ENCODE data around the gene PSD. TPM values are rescaled to one million over a fixed set of nuclear protein-coding genes. Genes with fewer than 3 reads are reported as not detected.
A peak's percentile ranks its signal among the peaks of the same experiment; 100 is the strongest.

The PSD gene
- total and polyA plus RNA-seq, 10 of the 15 experiments (the other 5 are each of a cell fraction or from before 2014, with no cell fraction given) = 0.11 to 2.0 (median 0.49) TPM; not detected in 2

- intact Hi-C loops (cut with micrococcal nuclease; ENCODE audit: unreplicated experiment) = loop anchor here (2.0 kb wide), 2 partner anchors 18 to 52 kb away; partner anchors contain the start of genes ACTR1A, CUEDC2 and SUFU
- H3K9ac ChIP-seq (ENCODE audit: control insufficient read depth, insufficient read depth, low read length) = peak overlapping the region; percentile 90
- no peak for FAIRE-seq
- POLR2A ChIA-PET = interaction anchor here (0.5 to 6.1 kb wide), 24 partner anchors 9 to 399 kb away, joined by 3 to 69 read pairs (median 5); partner anchors contain the start of genes ACTR1A, CUEDC2, FBXL15 and GBF1
- H3K27me3 ChIP-seq (replicated peaks in 1 of 2; ENCODE audit: control insufficient read depth in 2 of 2, insufficient read depth in 2 of 2, low read length in 1 of 2) = no peaks in the 10 kb centered on the region
- under 1% methylated on average over 99 of the region's 104 CpGs for WGBS (ENCODE audit: insufficient coverage, insufficient replicate concordance, low lambda C conversion rate, missing lambda C conversion rate)
- peak overlapping the region; percentile 95 for H3K4me2 ChIP-seq (ENCODE audit: control insufficient read depth, insufficient read depth)
- H3K4me3 ChIP-seq = peak overlapping the region; percentile 99
- H3K9me3 ChIP-seq (replicated peaks; ENCODE audit: control insufficient read depth, insufficient read depth, low read length) = no peaks in the 10 kb centered on the region
- no peaks in the 10 kb centered on the region for H4K20me1 ChIP-seq (ENCODE audit: control insufficient read depth, insufficient read depth)
- no TSS peak for BruUV-seq (replicated peaks)
- peak overlapping the region; percentile 88 for H3K27ac ChIP-seq (ENCODE audit: control insufficient read depth, insufficient read depth)
- in situ Hi-C loops (cut with MboI) = no loop called here
- SMC1A ChIA-PET (ENCODE audit: uncharacterized antibody, unreplicated experiment) = interaction anchor here (1.0 to 3.4 kb wide), 8 partner anchors 10 to 97 kb away, joined by 3 to 23 read pairs (median 6); partner anchors contain the start of genes ACTR1A, CUEDC2 and NFKB2
- peaks cover 21% of the 10 kb centered on the region for H3K79me2 ChIP-seq (ENCODE audit: control insufficient read depth, insufficient read depth, low read length)
- RAD21 ChIA-PET (ENCODE audit: unreplicated experiment) = interaction anchor here (0.7 to 3.7 kb wide), 16 partner anchors 8 to 862 kb away, joined by 3 to 20 read pairs (median 5); partner anchors contain the start of genes ACTR1A, CUEDC2, DPCD and FBXL15
- no peaks in the 10 kb centered on the region; a peak in 1 of 4 replicates for H3K36me3 ChIP-seq (ENCODE audit: control insufficient read depth in 2 of 2, insufficient read depth in 2 of 2, low read length in 1 of 2)
- peak overlapping the region; percentile 85 for H2AFZ ChIP-seq (ENCODE audit: control insufficient read depth, low read depth, low read length)
- H3K4me1 ChIP-seq (ENCODE audit: control insufficient read depth, insufficient read depth, low read length) = peaks cover 18% of the 10 kb centered on the region
- CTCF ChIA-PET = interaction anchor here (0.6 to 4.0 kb wide), 18 partner anchors 11 to 221 kb away, joined by 3 to 21 read pairs (median 4); partner anchors contain the start of genes ACTR1A, CUEDC2 and FBXL15
- peak; percentile 56 for DNase-seq (ENCODE audit: low read depth, low spot score)
- peak; percentile 88 for ATAC-seq
- TF ChIP-seq RELA (IDR thresholded peaks at IDR 0.05; ENCODE audit: borderline replicate concordance, partially characterized antibody) (peak; percentile 40), MAX (IDR thresholded peaks at IDR 0.05; ENCODE audit: low read depth, low read length) (peak; percentile 84), JUNB (IDR thresholded peaks at IDR 0.05) (no peak), MYC (IDR thresholded peaks at IDR 0.05; ENCODE audit: insufficient read depth, insufficient read length, insufficient replicate concordance, low read length, severe bottlenecking) (peak; percentile 92), TCF3 (IDR thresholded peaks at IDR 0.05; ENCODE audit: borderline replicate concordance, insufficient read depth, low read depth, low read length) (peak; percentile 11; the same call in 1 of the 2 replicates), EGR1 (IDR thresholded peaks at IDR 0.05; ENCODE audit: borderline replicate concordance in 1 of 2, low read depth in 2 of 2, low read length in 2 of 2) (peak; percentile 73 to 78), TAF1 (IDR thresholded peaks at IDR 0.05; ENCODE audit: borderline replicate concordance, low read depth, low read length) (peak; percentile 72; the same call in 1 of the 2 replicates), LARP7 (IDR thresholded peaks at IDR 0.05) (peak; percentile 92), ZNF217 (IDR thresholded peaks at IDR 0.05) (0 out of 2 replicates have a peak, but pooled peaks have one; percentile 70), NR2F1 (conservative IDR thresholded peaks at IDR 0.05) (peak; percentile 87), TCF12 (IDR thresholded peaks at IDR 0.05; ENCODE audit: low read depth, low read length) (0 out of 2 replicates have a peak, but pooled peaks have one; percentile 59), CREM (IDR thresholded peaks at IDR 0.05; ENCODE audit: low read depth) (0 out of 2 replicates have a peak, but pooled peaks have one; percentile 8), POLR2AphosphoS5 (IDR thresholded peaks at IDR 0.05; ENCODE audit: low read length) (peak; percentile 51; the same call in 1 of the 2 replicates), RB1 (IDR thresholded peaks at IDR 0.05; ENCODE audit: borderline replicate concordance) (peak; percentile 74; the same call in 1 of the 2 replicates), POU2F2 (IDR thresholded peaks at IDR 0.05; ENCODE audit: borderline replicate concordance, low read depth, low read length) (0 out of 3 replicates have a peak, but pooled peaks have one; percentile 64), NRF1 (conservative IDR thresholded peaks at IDR 0.05; ENCODE audit: low read depth, low read length) (0 out of 2 replicates have a peak, but pooled peaks have one; percentile 29), MEF2B (IDR thresholded peaks at IDR 0.05; ENCODE audit: partially characterized antibody, poor library complexity, severe bottlenecking) (peak; percentile 84), GATAD2B (conservative IDR thresholded peaks at IDR 0.05; ENCODE audit: low read depth) (peak; percentile 97), NR2C1 (IDR thresholded peaks at IDR 0.05) (peak; percentile 28; the same call in 1 of the 2 replicates)
- TF ChIP-seq, protein P1, sequence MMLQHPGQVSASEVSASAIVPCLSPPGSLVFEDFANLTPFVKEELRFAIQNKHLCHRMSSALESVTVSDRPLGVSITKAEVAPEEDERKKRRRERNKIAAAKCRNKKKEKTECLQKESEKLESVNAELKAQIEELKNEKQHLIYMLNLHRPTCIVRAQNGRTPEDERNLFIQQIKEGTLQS (IDR thresholded peaks at IDR 0.05; ENCODE audit: borderline replicate concordance, extremely low read depth, low read depth, low read length) = no peak
- TF ChIP-seq, protein P2, sequence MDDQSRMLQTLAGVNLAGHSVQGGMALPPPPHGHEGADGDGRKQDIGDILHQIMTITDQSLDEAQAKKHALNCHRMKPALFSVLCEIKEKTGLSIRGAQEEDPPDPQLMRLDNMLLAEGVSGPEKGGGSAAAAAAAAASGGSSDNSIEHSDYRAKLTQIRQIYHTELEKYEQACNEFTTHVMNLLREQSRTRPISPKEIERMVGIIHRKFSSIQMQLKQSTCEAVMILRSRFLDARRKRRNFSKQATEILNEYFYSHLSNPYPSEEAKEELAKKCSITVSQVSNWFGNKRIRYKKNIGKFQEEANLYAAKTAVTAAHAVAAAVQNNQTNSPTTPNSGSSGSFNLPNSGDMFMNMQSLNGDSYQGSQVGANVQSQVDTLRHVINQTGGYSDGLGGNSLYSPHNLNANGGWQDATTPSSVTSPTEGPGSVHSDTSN (IDR thresholded peaks at IDR 0.05; ENCODE audit: insufficient replicate concordance, low read depth, low read length) = no peak
These were observed 32.0 kb upstream of the PSD start for GRCh38 chr10:102450374-102451104.

Measured in GM12878 (cell line).